GM18520 (cell line): Measurements from ENCODE around the gene USP2.

Experiments used
- ATAC-seq: cut with Tn5 transposase; IDR thresholded peaks from one replicate; pipeline ENCODE4 v1.9.1; 2021; ENCODE audit not compliant: unreplicated experiment

Gene USP2

GRCh38 chr11:119330237-119330636 is 51.3 kb downstream of the USP2 start:
- no peak for ATAC-seq

- no peak for ATAC-seq
Observed at GRCh38 chr11:119329320-119329719, 52.2 kb downstream of the USP2 start.

GRCh38 chr11:119324189-119324588 is 57.3 kb downstream of the USP2 start:
- no peak for ATAC-seq

- ATAC-seq = no peak
Observed at GRCh38 chr11:119323532-119324033, 57.9 kb downstream of the USP2 start.

- ATAC-seq = no peak
Observed at GRCh38 chr11:119322921-119323531, 58.5 kb downstream of the USP2 start.

- no peak for ATAC-seq
Observed at GRCh38 chr11:119322360-119322739, 59.1 kb downstream of the USP2 start.

- no peak for ATAC-seq
Observed at GRCh38 chr11:119320776-119321524, 60.5 kb downstream of the USP2 start.

- ATAC-seq = no peak
Observed at GRCh38 chr11:119320240-119320775, 61.2 kb downstream of the USP2 start.

- ATAC-seq = no peak
Observed at GRCh38 chr11:119319700-119320239, 61.7 kb downstream of the USP2 start.

GRCh38 chr11:119319136-119319699 is 62.3 kb downstream of the USP2 start:
- no peak for ATAC-seq

GRCh38 chr11:119318240-119319135 is 63.0 kb downstream of the USP2 start:
- no peak for ATAC-seq

GRCh38 chr11:119317592-119318239 is 63.8 kb downstream of the USP2 start:
- no peak for ATAC-seq

GRCh38 chr11:119316729-119317591 is 64.5 kb downstream of the USP2 start, which contains the start of gene MCAM:
Gene MCAM, minus strand, starts transcription at chr11:119317130. Its CDS starts 29 bp downstream, at chr11:119317101.
- no peak for ATAC-seq

GRCh38 chr11:119316016-119316728 is 65.3 kb downstream of the USP2 start:
- no peak for ATAC-seq

GRCh38 chr11:119315131-119316015 is 66.1 kb downstream of the USP2 start:
- no peak for ATAC-seq

GRCh38 chr11:119314726-119315125 is 66.8 kb downstream of the USP2 start:
- no peak for ATAC-seq

GRCh38 chr11:119310682-119311052 is 70.8 kb downstream of the USP2 start:
- ATAC-seq = no peak
